ENCODE results near the gene SMIM24. TPM values are rescaled to one million over a fixed set of nuclear protein-coding genes. Genes with fewer than 3 reads are reported as not detected.

Gene SMIM24
- total RNA-seq (2022; extraction: Qiagen RNA extraction): 0.80 to 1.1 TPM (median 0.97 TPM) in 5 replicates

GRCh38 chr19:3480383-3481091 lies at the start of gene SMIM24:
TSS of gene SMIM24 (minus strand) at chr19:3480525. CDS start at chr19:3480463, 62 bp downstream.

GRCh38 chr19:3505598-3506383 lies 25.5 kb upstream of the SMIM24 start, which contains the start of gene FZR1:
TSS of gene FZR1 (plus strand) at chr19:3506311. CDS start at chr19:3522990, 16,679 bp downstream.

GRCh38 chr19:3500429-3501101 lies 20.2 kb upstream of the SMIM24 start, which contains the start of gene DOHH:
TSS of gene DOHH (minus strand) at chr19:3500674. CDS start at chr19:3496814, 3,860 bp downstream.

GRCh38 chr19:3483226-3483628 lies 2.9 kb upstream of the SMIM24 start, which contains the start of gene SMIM44:
TSS of gene SMIM44 (minus strand) at chr19:3483441. CDS start at chr19:3483403, 38 bp downstream.

Other genes starting within 250 kb of the SMIM24 start
- 43.6 to 51.5 TPM (median 46.7 TPM) in 5 replicates for gene NFIC, start 113.9 kb downstream of the SMIM24 start, total RNA-seq (2022; extraction: Qiagen RNA extraction)
- gene SMIM44, start 2.9 kb upstream of the SMIM24 start, total RNA-seq (2022; extraction: Qiagen RNA extraction): not detected in 5 replicates
- 11.8 to 19.7 TPM (median 18.2 TPM) in 5 replicates for gene DOHH, start 20.1 kb upstream of the SMIM24 start, total RNA-seq (2022; extraction: Qiagen RNA extraction)
- 27.0 to 36.3 TPM (median 34.2 TPM) in 5 replicates for gene FZR1, start 25.8 kb upstream of the SMIM24 start, total RNA-seq (2022; extraction: Qiagen RNA extraction)
- gene TEKTIP1, start 58.6 kb upstream of the SMIM24 start, total RNA-seq (2022; extraction: Qiagen RNA extraction): 0.16 to 0.21 TPM (median 0.20 TPM) in 3 of 5 replicates, not detected in the others
- 108 to 143 TPM (median 142 TPM) in 5 replicates for gene MFSD12, start 77.1 kb upstream of the SMIM24 start, total RNA-seq (2022; extraction: Qiagen RNA extraction)
- 37.4 to 62.5 TPM (median 61.1 TPM) in 5 replicates for gene HMG20B, start 92.4 kb upstream of the SMIM24 start, total RNA-seq (2022; extraction: Qiagen RNA extraction)
- 0.19 to 0.34 TPM (median 0.27 TPM) in 5 replicates for gene GIPC3, start 105.0 kb upstream of the SMIM24 start, total RNA-seq (2022; extraction: Qiagen RNA extraction)
- gene TBXA2R, start 126.3 kb upstream of the SMIM24 start, total RNA-seq (2022; extraction: Qiagen RNA extraction): 1.2 to 1.6 TPM (median 1.3 TPM) in 5 replicates
- 11.5 to 18.5 TPM (median 17.9 TPM) in 5 replicates for gene CACTIN, start 146.3 kb upstream of the SMIM24 start, total RNA-seq (2022; extraction: Qiagen RNA extraction)
- gene PIP5K1C, start 219.9 kb upstream of the SMIM24 start, total RNA-seq (2022; extraction: Qiagen RNA extraction): 9.9 to 14.3 TPM (median 12.7 TPM) in 5 replicates
- gene TJP3, start 227.9 kb upstream of the SMIM24 start, total RNA-seq (2022; extraction: Qiagen RNA extraction): 0.25 to 0.59 TPM (median 0.37 TPM) in 5 replicates

Measured in A549 treated with AZD2906 at 1 μM for 4 hours (cell line).